ENCODE measurements around the gene SLC7A14. TPM values are rescaled to one million over a fixed set of nuclear protein-coding genes. Genes with fewer than 3 reads are reported as not detected.

The SLC7A14 gene
- total RNA-seq, 4 donors from 2014 or later = not detected

DNA sequence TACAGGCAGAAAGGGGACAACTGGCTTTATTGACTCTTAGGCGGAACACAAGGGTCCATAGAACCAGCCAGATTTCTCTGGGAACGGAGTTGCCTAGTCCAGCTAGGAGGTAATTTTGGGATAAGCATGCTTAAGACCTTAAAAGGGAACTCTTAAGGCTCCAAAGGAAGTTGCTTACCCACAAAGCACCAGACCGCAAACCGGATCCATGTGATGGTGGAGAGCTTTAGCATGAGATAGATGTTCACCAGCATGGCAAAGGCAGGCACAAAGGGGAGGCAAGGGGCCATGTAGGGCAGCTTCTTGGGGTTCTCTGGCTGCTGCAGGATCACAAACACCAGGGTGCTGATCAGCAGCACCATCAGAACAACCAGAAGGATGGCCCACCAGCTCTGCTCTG, 105.8 kb downstream of the SLC7A14 start:
- H3K4me1 ChIP-seq = no peaks in the 10 kb centered on the region
- WGBS = 85% methylated on average over 4 of the region's 4 CpGs

DNA sequence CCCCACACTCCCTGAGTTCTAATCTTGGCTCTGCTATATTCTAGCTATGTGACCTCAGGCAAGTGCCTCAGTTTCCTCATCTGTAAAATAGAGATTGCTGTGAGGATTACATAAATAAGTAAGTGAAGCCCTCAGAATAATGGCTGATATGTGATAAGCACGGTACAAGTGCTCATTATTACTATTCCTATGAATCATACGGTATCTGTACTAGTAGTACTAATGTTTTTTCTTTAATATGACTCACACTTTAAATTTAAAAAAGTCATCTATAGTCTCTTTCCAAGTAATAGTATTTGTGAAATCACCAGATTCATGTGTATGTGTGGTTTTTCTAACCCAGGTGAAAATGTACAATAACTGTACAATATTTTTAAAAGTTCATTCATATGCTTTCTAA, 108.5 kb downstream of the SLC7A14 start:
- H3K27ac ChIP-seq = no peak overlapping the region
- no peak for DNase-seq (ENCODE audit: low spot score in 2 of 2)
- H3K27me3 ChIP-seq = no peaks in the 10 kb centered on the region
- TF ChIP-seq POLR2AphosphoS5 (IDR thresholded peaks at IDR 0.05) (no peak), POLR2A (IDR thresholded peaks at IDR 0.05) (no peak), EP300 (IDR thresholded peaks at IDR 0.05) (no peak)
- no peaks in the 10 kb centered on the region for H3K36me3 ChIP-seq
- H3K4me1 ChIP-seq = no peaks in the 10 kb centered on the region
- no peak overlapping the region for H3K4me3 ChIP-seq
- no peaks in the 10 kb centered on the region for H3K9me3 ChIP-seq
- WGBS = 80% methylated on average over 2 of the region's 2 CpGs

More for the DNA sequence above, 105.8 kb downstream of the SLC7A14 start:
- Histone ChIP-seq H3K27ac (no peak overlapping the region), H3K9me3 (no peaks in the 10 kb centered on the region), H3K36me3 (no peaks in the 10 kb centered on the region), H3K4me3 (no peak overlapping the region), H3K27me3 (no peaks in the 10 kb centered on the region)
- TF ChIP-seq EP300 (IDR thresholded peaks at IDR 0.05) (no peak), POLR2A (IDR thresholded peaks at IDR 0.05) (no peak), POLR2AphosphoS5 (IDR thresholded peaks at IDR 0.05) (no peak)
- TF ChIP-seq, protein P1, sequence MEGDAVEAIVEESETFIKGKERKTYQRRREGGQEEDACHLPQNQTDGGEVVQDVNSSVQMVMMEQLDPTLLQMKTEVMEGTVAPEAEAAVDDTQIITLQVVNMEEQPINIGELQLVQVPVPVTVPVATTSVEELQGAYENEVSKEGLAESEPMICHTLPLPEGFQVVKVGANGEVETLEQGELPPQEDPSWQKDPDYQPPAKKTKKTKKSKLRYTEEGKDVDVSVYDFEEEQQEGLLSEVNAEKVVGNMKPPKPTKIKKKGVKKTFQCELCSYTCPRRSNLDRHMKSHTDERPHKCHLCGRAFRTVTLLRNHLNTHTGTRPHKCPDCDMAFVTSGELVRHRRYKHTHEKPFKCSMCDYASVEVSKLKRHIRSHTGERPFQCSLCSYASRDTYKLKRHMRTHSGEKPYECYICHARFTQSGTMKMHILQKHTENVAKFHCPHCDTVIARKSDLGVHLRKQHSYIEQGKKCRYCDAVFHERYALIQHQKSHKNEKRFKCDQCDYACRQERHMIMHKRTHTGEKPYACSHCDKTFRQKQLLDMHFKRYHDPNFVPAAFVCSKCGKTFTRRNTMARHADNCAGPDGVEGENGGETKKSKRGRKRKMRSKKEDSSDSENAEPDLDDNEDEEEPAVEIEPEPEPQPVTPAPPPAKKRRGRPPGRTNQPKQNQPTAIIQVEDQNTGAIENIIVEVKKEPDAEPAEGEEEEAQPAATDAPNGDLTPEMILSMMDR (IDR thresholded peaks at IDR 0.05) = no peak
- DNase-seq (ENCODE audit: low spot score in 2 of 2) = no peak

DNA sequence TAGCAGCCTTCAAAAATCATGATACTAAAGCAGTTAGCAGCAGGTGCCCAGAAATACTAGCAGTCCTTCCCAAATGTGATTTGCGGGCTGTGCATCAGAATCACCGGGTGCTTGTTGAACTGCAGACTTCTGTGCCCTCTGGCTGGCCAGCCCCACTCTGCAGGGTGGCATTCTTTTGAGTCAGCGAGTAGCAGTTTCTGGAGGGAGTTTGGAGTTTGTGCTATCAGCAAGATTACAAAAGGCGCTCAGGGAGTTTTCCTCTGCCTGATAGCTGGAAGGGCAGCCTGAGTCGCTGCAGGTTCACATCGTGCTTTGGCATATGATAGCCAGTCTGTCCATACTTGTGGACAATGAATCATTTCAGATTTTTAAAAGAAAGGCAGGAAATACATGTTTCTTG, 109.6 kb downstream of the SLC7A14 start:
- Histone ChIP-seq H3K9me3 (no peaks in the 10 kb centered on the region), H3K4me3 (no peak overlapping the region), H3K36me3 (no peaks in the 10 kb centered on the region), H3K27me3 (no peaks in the 10 kb centered on the region), H3K27ac (no peak overlapping the region), H3K4me1 (no peaks in the 10 kb centered on the region)
- DNase-seq (ENCODE audit: low spot score in 2 of 2) = no peak
- no peak for TF ChIP-seq POLR2A (IDR thresholded peaks at IDR 0.05)
- TF ChIP-seq, protein P1 (IDR thresholded peaks at IDR 0.05) = no peak
- TF ChIP-seq EP300 (IDR thresholded peaks at IDR 0.05) = no peak
- TF ChIP-seq POLR2AphosphoS5 (IDR thresholded peaks at IDR 0.05) = no peak
- WGBS = 73% methylated on average over 6 of the region's 6 CpGs

DNA sequence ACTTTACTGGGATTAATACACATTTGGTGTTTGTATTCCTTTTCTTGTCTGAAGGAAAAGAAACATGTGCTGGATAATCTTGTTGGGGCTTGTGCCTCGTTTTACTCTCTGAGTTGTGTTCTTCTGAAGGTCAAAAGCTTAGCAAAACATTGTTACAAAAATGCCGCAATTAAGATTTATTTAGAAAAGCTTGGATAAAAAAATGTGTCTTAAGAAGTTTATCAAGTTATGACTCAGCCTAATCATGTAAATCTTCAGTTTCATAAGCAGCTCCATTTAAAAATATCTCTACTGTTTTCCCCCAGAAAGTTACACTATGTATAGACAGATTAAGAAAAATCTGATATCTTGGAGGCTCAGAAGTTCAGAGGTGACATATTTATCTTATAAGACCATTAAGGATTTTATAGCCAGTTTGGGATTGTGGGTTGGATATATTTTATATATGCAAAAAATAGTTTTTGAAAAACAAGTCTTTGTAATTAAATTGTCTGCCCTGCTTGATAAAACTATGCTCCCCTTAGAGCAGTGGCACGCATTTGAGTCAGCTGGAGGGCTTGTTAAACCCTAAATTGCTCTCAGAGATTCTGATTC, 110.7 kb downstream of the SLC7A14 start:
- Histone ChIP-seq H3K27ac (no peak overlapping the region), H3K27me3 (no peaks in the 10 kb centered on the region), H3K4me1 (no peaks in the 10 kb centered on the region), H3K9me3 (no peaks in the 10 kb centered on the region), H3K4me3 (no peak overlapping the region), H3K36me3 (no peaks in the 10 kb centered on the region)
- TF ChIP-seq, protein P1 (IDR thresholded peaks at IDR 0.05) = no peak
- TF ChIP-seq POLR2AphosphoS5 (IDR thresholded peaks at IDR 0.05) = no peak
- TF ChIP-seq EP300 (IDR thresholded peaks at IDR 0.05) = no peak
- no peak for TF ChIP-seq POLR2A (IDR thresholded peaks at IDR 0.05)
- 54% methylated on average over 3 of the region's 3 CpGs for WGBS
- no peak for DNase-seq (ENCODE audit: low spot score in 2 of 2)

DNA sequence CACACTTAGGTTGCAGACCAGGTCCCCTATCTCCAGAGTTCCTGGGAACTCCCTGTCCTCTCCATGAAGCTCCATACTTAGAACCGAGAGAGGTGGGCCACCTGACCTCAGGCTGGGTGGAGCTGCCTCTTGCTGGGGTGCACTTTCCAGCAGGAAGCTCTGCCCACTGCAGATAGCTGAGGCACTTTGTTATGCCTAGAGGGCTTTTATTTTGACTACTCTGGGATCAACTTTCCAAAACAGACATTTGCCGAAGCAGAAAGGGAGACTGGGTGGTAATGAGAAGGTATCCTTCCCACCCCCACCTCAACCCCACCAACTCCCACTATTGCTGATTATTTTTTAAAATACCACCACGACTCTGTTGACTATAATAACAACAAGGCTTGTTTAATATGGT, 112.5 kb downstream of the SLC7A14 start:
- Histone ChIP-seq H3K9me3 (no peaks in the 10 kb centered on the region), H3K4me3 (no peak overlapping the region), H3K4me1 (peaks cover 4% of the 10 kb centered on the region), H3K27ac (no peak overlapping the region), H3K36me3 (no peaks in the 10 kb centered on the region), H3K27me3 (no peaks in the 10 kb centered on the region)
- 62% methylated on average over 3 of the region's 3 CpGs for WGBS
- DNase-seq (ENCODE audit: low spot score in 2 of 2) = no peak
- TF ChIP-seq EP300 (IDR thresholded peaks at IDR 0.05) (no peak), POLR2AphosphoS5 (IDR thresholded peaks at IDR 0.05) (no peak), POLR2A (IDR thresholded peaks at IDR 0.05) (no peak)
- TF ChIP-seq, protein P1 (IDR thresholded peaks at IDR 0.05) = no peak

DNA sequence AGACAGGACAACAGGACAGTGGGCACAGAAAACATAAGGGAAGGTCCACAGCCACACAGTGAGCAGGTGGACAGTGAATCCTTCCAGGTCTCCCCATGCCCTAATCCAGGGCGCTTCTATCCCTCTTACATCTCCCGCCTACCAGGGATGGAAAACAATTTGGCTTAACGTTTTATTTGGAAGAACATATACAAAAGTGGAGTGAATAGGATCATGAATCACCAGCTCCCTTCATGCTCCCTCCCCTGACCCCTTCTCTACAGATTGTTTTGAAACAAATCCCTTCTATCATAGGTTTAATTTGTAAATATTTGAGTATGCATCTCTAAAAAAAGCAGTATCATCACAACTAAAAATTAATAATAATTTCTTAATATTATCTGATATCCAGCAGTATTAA, 114.7 kb downstream of the SLC7A14 start:
- Histone ChIP-seq H3K4me1 (peaks cover 4% of the 10 kb centered on the region), H3K27me3 (no peaks in the 10 kb centered on the region), H3K36me3 (no peaks in the 10 kb centered on the region), H3K4me3 (no peak overlapping the region), H3K9me3 (no peaks in the 10 kb centered on the region), H3K27ac (no peak overlapping the region)
- TF ChIP-seq POLR2A (IDR thresholded peaks at IDR 0.05) (no peak), POLR2AphosphoS5 (IDR thresholded peaks at IDR 0.05) (no peak)
- WGBS = 73% methylated on average over 3 of the region's 3 CpGs
- no peak for DNase-seq (ENCODE audit: low spot score in 2 of 2)
